Parietal lobe (tissue), 1 donor: ENCODE data around the gene KAT6B. TPM values are rescaled to one million over a fixed set of nuclear protein-coding genes. Genes with fewer than 3 reads are reported as not detected.

Source experiments
- total RNA-seq: library from RNA; depleted of rRNA; stranded (reverse); fragments of >200 nt; gene quantifications from one replicate; pipeline ENCODE4 v1.2.3, GENCODE V29; 2014

KAT6B gene
- total RNA-seq = 298 TPM

GRCh38 chr10:74826142-74827044 is at the start of gene KAT6B:
KAT6B (plus strand) TSS chr10:74826600; CDS start chr10:74842858, 16,258 bp downstream.

